Erythroblast (primary cell): ENCODE measurements around the gene EVX2.

ENCODE experiments used
- GATA1 ChIP-seq: IDR thresholded peaks from 2 replicates; pipeline ENCODE4 v1.6.1; 2011; ENCODE audit warnings: low read depth, mild to moderate bottlenecking, control low read depth, low read length, moderate library complexity
- POLR2A ChIP-seq: IDR thresholded peaks from 2 replicates; pipeline ENCODE4 v1.6.1; 2011; ENCODE audit warnings: mild to moderate bottlenecking, low read length

GRCh38 chr2:176130957-176131847, 47.4 kb upstream of the EVX2 start:
- TF ChIP-seq POLR2A (no peak), GATA1 (no peak)
